AG04449 (cell line): ENCODE measurements around the gene NF1.

Experiments
- CTCF ChIA-PET: fragments of 350-600 bp; formaldehyde crosslinking; extraction: SDS; loops from one replicate; lab custom pipeline; 2021; ENCODE audit warnings: antibody characterized with exemption; lab: Yijun Ruan, JAX
- POLR2A ChIA-PET: fragments of 400-600, 350-600 bp; formaldehyde crosslinking; extraction: SDS; loops from one replicate; lab custom pipeline; 2020; ENCODE audit warnings: antibody characterized with exemption, inconsistent platforms; lab: Yijun Ruan, JAX
- DNase-seq: peaks from one replicate; pipeline ENCODE4 v3.0.0-alpha.2; 2010; ENCODE audit warnings: low read depth, low spot score
- H3K4me3 ChIP-seq: 2 replicates; pipeline ENCODE4 v1.5.1; 2011; ENCODE audit warnings: low read depth, mild to moderate bottlenecking, control low read depth, low read length
- TF ChIP-seq, protein P1 (sequence below): IDR thresholded peaks from one replicate; pipeline ENCODE4 v1.5.1; 2011; ENCODE audit warnings: mild to moderate bottlenecking, moderate library complexity, low read length, control low read depth, inconsistent platforms; ENCODE audit not compliant: insufficient read depth; ENCODE audit errors: missing control alignments

Gene NF1

GRCh38 chr17:31422443-31422842 lies 327.7 kb downstream of the NF1 start:
- H3K4me3 ChIP-seq: no peak overlapping the region
- POLR2A ChIA-PET: no interaction called here
- TF ChIP-seq, protein P1, sequence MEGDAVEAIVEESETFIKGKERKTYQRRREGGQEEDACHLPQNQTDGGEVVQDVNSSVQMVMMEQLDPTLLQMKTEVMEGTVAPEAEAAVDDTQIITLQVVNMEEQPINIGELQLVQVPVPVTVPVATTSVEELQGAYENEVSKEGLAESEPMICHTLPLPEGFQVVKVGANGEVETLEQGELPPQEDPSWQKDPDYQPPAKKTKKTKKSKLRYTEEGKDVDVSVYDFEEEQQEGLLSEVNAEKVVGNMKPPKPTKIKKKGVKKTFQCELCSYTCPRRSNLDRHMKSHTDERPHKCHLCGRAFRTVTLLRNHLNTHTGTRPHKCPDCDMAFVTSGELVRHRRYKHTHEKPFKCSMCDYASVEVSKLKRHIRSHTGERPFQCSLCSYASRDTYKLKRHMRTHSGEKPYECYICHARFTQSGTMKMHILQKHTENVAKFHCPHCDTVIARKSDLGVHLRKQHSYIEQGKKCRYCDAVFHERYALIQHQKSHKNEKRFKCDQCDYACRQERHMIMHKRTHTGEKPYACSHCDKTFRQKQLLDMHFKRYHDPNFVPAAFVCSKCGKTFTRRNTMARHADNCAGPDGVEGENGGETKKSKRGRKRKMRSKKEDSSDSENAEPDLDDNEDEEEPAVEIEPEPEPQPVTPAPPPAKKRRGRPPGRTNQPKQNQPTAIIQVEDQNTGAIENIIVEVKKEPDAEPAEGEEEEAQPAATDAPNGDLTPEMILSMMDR: no peak
- no peak for DNase-seq
- CTCF ChIA-PET: interaction anchor here (0.9 to 1.4 kb wide), 4 partner anchors 15 to 440 kb away, joined by 3 to 5 read pairs (median 4); no protein-coding TSS in a partner anchor

GRCh38 chr17:31424944-31425281 lies 330.1 kb downstream of the NF1 start:
- ChIA-PET CTCF (interaction anchor here (0.9 to 2.9 kb wide), 4 partner anchors 9 to 418 kb away, joined by 3 to 13 read pairs (median 6); no protein-coding TSS in a partner anchor), POLR2A (no interaction called here)
- no peak for DNase-seq
- TF ChIP-seq, protein P1: no peak
- H3K4me3 ChIP-seq: no peak overlapping the region

DNA sequence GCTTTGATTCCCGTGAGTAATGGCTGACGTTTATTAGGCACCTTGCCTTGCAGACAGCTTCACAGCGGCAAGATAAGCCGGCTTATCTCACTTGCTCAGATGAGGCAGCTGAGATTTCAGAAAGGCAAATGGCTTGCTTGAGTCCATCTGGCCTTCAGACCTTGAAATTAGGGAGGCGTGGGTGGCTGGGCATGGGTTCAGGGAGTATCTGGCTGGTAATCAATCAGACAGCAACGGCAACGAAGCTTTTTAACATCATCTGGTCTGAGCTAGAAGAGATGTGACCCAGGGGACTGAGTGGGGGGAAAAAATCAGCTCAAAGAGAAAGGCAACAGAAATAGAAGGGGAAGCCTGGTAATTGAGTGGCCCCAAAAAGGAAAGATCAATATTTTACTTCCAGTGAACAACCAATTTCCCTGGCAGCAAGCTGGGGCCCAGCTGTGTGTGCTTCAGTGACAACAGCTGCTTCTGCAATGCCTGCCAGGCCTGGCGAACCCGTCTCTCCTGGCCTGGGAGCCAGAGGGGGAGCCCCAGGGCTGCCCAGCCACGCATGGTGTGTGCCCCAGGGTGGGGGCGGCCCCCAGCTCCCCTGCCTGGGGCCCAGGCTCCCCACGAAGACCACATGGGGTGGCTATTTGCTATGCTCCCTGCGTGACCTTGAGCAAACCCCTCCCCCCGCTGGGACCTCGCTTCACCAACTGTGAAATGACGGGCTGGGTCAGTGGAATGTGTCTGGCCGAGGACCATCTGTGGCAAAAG lies 330.7 kb downstream of the NF1 start:
- CTCF ChIA-PET: interaction anchor here (0.9 to 2.9 kb wide), 5 partner anchors 9 to 417 kb away, joined by 3 to 13 read pairs (median 4); no protein-coding TSS in a partner anchor
- POLR2A ChIA-PET: no interaction called here
- H3K4me3 ChIP-seq: no peak overlapping the region
- TF ChIP-seq, protein P1: no peak
- no peak for DNase-seq
